ENCODE measurements around the gene SAYSD1. TPM values are rescaled to one million over a fixed set of nuclear protein-coding genes. Genes with fewer than 3 reads are reported as not detected.
"Not testable (repeated sequence)": the region's sequence is repeated elsewhere in the genome, so short reads cannot be mapped to it uniquely, and the experiment has no call there.

Gene SAYSD1, protein sequence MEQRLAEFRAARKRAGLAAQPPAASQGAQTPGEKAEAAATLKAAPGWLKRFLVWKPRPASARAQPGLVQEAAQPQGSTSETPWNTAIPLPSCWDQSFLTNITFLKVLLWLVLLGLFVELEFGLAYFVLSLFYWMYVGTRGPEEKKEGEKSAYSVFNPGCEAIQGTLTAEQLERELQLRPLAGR
- 10 to 100 TPM; 13.6 to 15.4 (median 13.9) TPM for total RNA-seq

DNA sequence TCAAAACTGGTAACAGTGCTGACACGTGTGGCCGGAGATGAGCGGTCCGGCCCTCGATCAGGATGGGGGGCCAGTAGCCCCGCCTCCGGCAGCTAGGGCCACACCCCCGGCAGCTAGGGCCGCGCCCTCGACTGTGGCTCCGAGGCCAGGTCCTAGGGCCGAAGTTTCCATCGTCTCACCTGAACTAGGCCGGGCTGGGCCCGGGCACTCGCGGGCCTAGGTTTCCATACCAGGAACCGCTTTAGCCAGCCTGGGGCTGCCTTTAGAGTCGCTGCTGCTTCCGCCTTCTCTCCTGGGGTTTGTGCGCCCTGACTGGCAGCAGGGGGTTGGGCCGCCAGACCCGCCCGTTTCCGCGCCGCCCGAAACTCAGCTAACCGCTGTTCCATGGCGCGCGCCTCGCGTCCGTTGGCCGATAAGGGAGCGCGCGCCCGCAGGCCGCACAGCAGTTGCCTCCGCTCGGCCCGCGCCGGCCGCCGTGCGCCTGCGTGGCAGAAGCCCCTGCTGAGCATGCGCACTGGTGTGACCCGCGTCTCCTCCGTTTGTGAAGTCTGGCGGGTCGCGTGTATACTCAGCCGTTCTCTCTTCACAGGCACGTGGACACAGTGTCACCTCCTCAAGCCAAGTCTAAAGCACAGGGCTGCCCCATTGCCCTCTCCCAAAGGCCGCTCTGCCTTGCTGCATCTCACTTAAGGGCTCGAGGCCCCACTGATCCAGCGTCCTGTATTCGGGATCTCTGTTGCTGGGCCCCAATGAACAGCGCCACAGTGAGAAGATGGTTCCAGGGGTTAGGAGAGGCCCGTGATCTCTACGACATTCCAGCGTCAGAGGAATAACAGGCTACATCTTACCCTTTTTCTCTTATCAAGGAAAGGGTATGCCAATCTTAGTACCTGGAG, at the start of gene SAYSD1:
TSS of gene SAYSD1 (minus strand) at position 483 of the 896 bp plus-strand sequence. CDS start at position 386, 97 bp downstream.
- peaks cover 7% of the 10 kb centered on the region for H3K36me3 Mint-ChIP-seq (ENCODE audit: insufficient read depth)

DNA sequence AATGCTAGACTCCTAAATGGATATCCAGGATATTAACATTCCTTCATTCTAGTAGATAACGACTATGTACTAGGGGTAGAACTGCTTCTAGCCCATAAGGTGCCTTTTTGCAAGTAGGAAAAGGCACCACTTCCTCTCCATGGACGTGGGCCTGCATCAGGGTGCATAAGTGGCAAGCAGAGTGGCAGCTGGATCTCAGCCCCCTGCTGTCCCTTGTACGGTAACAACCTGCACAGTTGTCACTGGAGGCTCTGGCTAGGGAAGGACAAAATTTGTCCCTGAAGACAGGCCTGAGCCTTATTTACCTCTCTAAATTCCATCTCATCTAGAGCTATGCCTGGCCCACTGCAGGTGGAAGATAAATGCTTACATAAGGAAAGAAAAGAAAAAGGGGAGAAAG, 42.5 kb upstream of the SAYSD1 start:
- Mint-ChIP-seq H3K4me3 (no peak overlapping the region), H3K36me3 (ENCODE audit: insufficient read depth) (no peaks in the 10 kb centered on the region), H3K4me1 (ENCODE audit: low read depth) (peaks cover 11% of the 10 kb centered on the region), H3K27me3 (ENCODE audit: low read depth) (no peaks in the 10 kb centered on the region), H3K9me3 (peaks cover 2% of the 10 kb centered on the region)
- no peak for DNase-seq
- ATAC-seq: no peak

More for the DNA sequence above, at the start of gene SAYSD1:
- Mint-ChIP-seq H3K27me3 (ENCODE audit: low read depth) (no peaks in the 10 kb centered on the region), H3K9me3 (no peaks in the 10 kb centered on the region), H3K4me1 (ENCODE audit: low read depth) (peaks cover 56% of the 10 kb centered on the region), H3K4me3 (peak within 1 kb of the TSS; percentile 93)
- peak; percentile 88 to 89 for ATAC-seq
- peak; percentile 90 for DNase-seq

DNA sequence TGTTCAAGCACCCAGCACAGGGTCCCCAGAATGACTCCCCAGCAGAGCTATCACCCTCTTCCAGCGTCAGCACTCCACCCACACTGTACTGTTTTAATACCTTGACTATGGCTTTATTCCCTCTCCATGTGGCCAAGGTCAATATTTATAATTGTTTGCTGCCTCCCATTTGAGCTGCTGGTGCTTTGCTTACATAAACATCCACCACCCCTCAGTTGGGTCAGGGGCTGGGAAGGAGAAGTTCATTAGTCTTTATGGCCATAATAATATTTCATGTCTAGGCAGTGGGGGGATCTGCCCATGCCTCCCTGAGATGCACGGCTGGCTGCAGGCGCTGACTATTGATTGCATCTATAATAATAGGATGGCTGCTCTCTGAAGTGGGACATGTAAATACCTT, 41.8 kb upstream of the SAYSD1 start:
- DNase-seq: no peak
- Mint-ChIP-seq H3K4me3 (no peak overlapping the region), H3K9me3 (peaks cover 2% of the 10 kb centered on the region), H3K27me3 (ENCODE audit: low read depth) (peaks cover 6% of the 10 kb centered on the region), H3K4me1 (ENCODE audit: low read depth) (peaks cover 17% of the 10 kb centered on the region), H3K36me3 (ENCODE audit: insufficient read depth) (no peaks in the 10 kb centered on the region)
- ATAC-seq: no peak

DNA sequence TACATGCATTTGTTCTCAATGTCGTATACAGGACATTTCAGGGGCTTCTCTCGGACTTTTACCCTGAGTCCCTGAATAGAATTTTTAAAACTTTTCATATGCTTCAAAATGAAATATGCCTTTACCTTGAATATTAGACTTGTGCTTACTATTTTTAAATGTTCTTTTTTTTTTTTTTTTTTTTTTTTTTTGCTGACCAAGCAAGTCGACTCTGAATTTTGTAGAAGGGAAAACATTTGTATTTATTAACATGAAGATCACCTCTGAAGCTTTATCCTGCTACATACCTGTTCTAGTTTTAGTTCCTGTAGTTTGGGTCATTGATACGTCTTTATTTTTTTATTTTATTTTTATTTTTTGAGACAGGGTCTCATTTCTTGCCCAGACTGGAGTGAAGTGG, 39.7 kb upstream of the SAYSD1 start:
- H3K4me1 Mint-ChIP-seq (ENCODE audit: low read depth): peaks cover 24% of the 10 kb centered on the region
- no peak for ATAC-seq
- no peak overlapping the region for H3K4me3 Mint-ChIP-seq
- peaks cover 2% of the 10 kb centered on the region for H3K9me3 Mint-ChIP-seq
- no peak for DNase-seq
- H3K27me3 Mint-ChIP-seq (ENCODE audit: low read depth): peaks cover 13% of the 10 kb centered on the region
- no peaks in the 10 kb centered on the region for H3K36me3 Mint-ChIP-seq (ENCODE audit: insufficient read depth)

DNA sequence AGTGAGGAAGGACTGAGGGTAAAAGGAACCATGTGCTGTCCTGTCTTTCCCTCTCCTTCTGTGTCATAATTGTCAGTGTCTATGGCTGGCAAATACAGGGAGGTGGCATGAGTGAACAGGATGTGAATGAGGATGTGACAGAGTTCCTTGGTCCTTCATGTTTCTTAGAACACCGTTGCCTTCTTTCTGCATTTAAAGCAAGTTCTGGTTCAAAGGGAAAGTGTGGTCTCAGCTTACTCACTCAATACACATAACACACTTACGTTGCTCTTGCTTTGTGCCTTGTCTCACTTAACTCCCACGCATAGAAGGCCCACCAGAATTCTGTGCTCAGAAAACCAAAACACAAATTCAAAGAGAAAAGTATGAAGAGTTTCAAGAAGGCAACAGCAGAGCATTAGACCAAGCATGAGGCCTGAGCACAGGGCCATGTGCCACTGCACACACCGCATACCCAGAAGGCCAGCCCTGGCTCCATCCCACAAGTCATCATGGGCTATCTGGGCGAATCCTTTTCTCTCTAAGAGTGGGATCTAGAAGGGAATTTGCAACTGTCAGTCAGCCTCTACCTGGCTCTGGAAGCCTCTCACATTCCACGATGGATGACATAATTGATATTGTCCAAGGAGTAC, 38.9 kb upstream of the SAYSD1 start:
- no peak overlapping the region for H3K4me3 Mint-ChIP-seq
- H3K36me3 Mint-ChIP-seq (ENCODE audit: insufficient read depth): no peaks in the 10 kb centered on the region
- peaks cover 15% of the 10 kb centered on the region for H3K27me3 Mint-ChIP-seq (ENCODE audit: low read depth)
- ATAC-seq: peak; percentile 93 to 96
- DNase-seq: no peak
- peaks cover 24% of the 10 kb centered on the region for H3K4me1 Mint-ChIP-seq (ENCODE audit: low read depth)
- no peaks in the 10 kb centered on the region for H3K9me3 Mint-ChIP-seq

GRCh38 chr6:39152262-39152661, 37.3 kb upstream of the SAYSD1 start:
- H3K27me3 Mint-ChIP-seq (ENCODE audit: low read depth): peaks cover 28% of the 10 kb centered on the region
- peaks cover 24% of the 10 kb centered on the region for H3K4me1 Mint-ChIP-seq (ENCODE audit: low read depth)
- H3K4me3 Mint-ChIP-seq: no peak overlapping the region
- H3K36me3 Mint-ChIP-seq (ENCODE audit: insufficient read depth): no peaks in the 10 kb centered on the region
- no peaks in the 10 kb centered on the region for H3K9me3 Mint-ChIP-seq
- ATAC-seq (no peak), DNase-seq (no peak)

- no peak for ATAC-seq
- H3K4me3 Mint-ChIP-seq: no peak overlapping the region
These were observed 36.2 kb upstream of the SAYSD1 start for GRCh38 chr6:39151211-39151610.

DNA sequence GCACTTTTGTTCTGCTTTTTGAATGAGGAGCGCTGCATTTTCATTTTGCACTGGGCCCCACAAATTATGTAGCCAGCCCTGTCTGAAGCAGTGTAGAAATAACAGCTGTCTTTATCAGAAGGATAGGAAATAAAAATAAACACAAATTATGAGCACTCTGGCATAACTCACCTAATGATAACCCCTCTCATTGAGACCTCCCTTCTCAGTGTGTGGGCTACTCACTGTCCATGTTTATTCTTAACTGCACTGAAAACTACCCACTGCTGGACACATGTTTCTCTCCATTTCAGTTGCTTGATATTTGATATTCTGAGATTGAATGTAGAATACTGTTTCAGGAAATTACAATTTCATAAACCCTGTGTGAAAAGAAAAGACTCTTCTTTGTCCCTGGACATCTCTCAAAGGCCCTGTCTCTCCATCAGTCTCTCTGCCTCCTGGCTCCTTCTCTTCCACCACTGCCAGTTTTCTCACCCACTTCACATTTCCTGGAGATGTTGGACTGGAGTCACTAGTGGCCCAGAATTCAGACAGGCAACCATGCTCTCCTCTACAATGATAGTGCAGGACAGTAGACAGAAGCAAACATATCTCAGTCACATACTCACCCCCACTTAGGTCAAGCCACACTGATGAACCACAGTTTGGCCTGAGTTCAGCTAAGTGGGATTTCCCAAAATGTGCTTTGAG, 29.6 kb upstream of the SAYSD1 start:
- H3K36me3 Mint-ChIP-seq (ENCODE audit: insufficient read depth): peaks cover 2% of the 10 kb centered on the region

More at GRCh38 chr6:39151211-39151610, 36.2 kb upstream of the SAYSD1 start:
- no peaks in the 10 kb centered on the region for H3K9me3 Mint-ChIP-seq
- peaks cover 24% of the 10 kb centered on the region for H3K4me1 Mint-ChIP-seq (ENCODE audit: low read depth)
- no peak for DNase-seq
- H3K36me3 Mint-ChIP-seq (ENCODE audit: insufficient read depth): no peaks in the 10 kb centered on the region
- H3K27me3 Mint-ChIP-seq (ENCODE audit: low read depth): peaks cover 28% of the 10 kb centered on the region

GRCh38 chr6:39143238-39143930, 28.4 kb upstream of the SAYSD1 start:
- peaks cover 11% of the 10 kb centered on the region for H3K27me3 Mint-ChIP-seq (ENCODE audit: low read depth)
- peaks cover 8% of the 10 kb centered on the region for H3K9me3 Mint-ChIP-seq
- peaks cover 15% of the 10 kb centered on the region for H3K4me1 Mint-ChIP-seq (ENCODE audit: low read depth)
- DNase-seq (peak; percentile 33), ATAC-seq (no peak)
- peak overlapping the region; percentile 37 for H3K4me3 Mint-ChIP-seq
- H3K36me3 Mint-ChIP-seq (ENCODE audit: insufficient read depth): peaks cover 2% of the 10 kb centered on the region

More for the DNA sequence above, 29.6 kb upstream of the SAYSD1 start:
- no peak for ATAC-seq
- Mint-ChIP-seq H3K4me1 (ENCODE audit: low read depth) (peaks cover 15% of the 10 kb centered on the region), H3K27me3 (ENCODE audit: low read depth) (peaks cover 15% of the 10 kb centered on the region), H3K4me3 (no peak overlapping the region), H3K9me3 (peaks cover 3% of the 10 kb centered on the region)
- no peak for DNase-seq

DNA sequence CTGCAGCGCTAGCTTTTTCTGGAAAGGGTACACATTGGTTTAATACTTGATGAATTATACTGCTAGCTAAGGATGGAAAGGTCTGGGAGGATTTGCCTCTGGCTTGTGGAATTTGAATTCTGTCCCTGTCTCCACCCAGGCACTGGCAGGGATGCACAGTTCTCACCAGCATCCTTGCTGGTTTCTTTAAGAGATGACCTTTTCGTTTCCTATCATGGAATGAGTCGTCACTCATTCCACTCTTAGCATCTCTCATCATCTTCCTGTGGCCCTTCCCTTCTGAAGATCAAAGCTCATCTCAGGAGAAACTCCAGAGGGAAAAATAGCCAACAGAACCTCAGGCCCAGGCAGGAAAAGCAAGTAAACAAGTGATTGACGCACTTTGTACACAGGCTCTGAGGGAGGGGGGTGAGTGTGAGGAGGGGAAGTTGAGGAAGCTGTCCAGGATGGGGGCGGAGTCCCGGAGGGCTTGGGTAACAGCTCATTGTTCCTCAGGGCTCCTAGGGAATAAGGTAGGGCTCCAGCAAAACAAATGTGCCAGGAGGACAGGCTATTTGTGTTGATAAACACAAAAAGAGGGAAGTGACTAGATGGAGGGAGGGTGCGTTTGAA, 25.7 kb upstream of the SAYSD1 start:
- ATAC-seq (no peak), DNase-seq (no peak)
- Mint-ChIP-seq H3K4me1 (ENCODE audit: low read depth) (peaks cover 15% of the 10 kb centered on the region), H3K9me3 (peaks cover 13% of the 10 kb centered on the region), H3K4me3 (no peak overlapping the region), H3K27me3 (ENCODE audit: low read depth) (peaks cover 5% of the 10 kb centered on the region), H3K36me3 (ENCODE audit: insufficient read depth) (peaks cover 2% of the 10 kb centered on the region)

DNA sequence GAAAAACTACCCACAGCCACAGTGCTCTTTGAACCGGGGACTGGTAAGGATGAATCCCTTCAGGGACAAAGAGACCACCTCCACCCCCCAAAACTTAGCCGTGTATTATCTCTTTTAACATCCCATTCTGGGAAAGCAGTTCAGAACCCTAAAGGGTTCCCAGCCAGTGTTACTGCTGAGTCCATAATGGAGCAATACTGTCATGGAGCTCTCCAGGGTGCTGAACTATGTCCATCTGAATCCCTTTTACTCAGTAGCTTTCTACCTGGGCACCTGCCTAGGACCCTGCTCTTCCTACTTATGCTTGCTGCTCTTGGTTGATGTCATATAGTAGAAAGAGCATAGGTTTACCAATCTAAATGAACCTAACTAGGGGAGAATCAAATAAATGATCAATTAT, 22.3 kb upstream of the SAYSD1 start:
- ATAC-seq (no peak), DNase-seq (no peak)
- no peaks in the 10 kb centered on the region for H3K36me3 Mint-ChIP-seq (ENCODE audit: insufficient read depth)
- peaks cover 10% of the 10 kb centered on the region for H3K9me3 Mint-ChIP-seq
- H3K4me1 Mint-ChIP-seq (ENCODE audit: low read depth): no peaks in the 10 kb centered on the region
- peaks cover 5% of the 10 kb centered on the region for H3K27me3 Mint-ChIP-seq (ENCODE audit: low read depth)
- H3K4me3 Mint-ChIP-seq: no peak overlapping the region

DNA sequence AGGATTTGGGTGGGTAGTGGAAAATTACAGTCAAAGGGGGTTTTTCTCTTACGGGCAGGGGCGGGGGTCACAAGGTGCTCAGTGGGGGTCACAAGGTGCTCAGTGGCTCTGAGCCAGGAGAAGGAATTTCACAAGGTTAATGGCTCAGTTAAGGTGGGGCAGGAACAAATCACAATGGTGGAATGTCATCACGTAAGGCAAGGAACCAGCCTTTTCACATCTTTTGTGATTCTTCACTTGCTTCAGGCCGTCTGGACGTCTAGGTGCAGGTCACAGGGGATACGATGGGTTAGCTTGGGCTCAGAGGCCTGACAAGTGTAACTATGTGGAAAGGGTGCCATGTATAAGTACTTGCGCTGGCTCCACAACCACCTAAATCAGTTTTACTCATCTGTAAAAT, 21.2 kb upstream of the SAYSD1 start:
- H3K4me1 Mint-ChIP-seq (ENCODE audit: low read depth); H3K27me3 Mint-ChIP-seq (ENCODE audit: low read depth); DNase-seq; H3K9me3 Mint-ChIP-seq; H3K36me3 Mint-ChIP-seq (ENCODE audit: insufficient read depth); H3K4me3 Mint-ChIP-seq; ATAC-seq: not testable (repeated sequence)

DNA sequence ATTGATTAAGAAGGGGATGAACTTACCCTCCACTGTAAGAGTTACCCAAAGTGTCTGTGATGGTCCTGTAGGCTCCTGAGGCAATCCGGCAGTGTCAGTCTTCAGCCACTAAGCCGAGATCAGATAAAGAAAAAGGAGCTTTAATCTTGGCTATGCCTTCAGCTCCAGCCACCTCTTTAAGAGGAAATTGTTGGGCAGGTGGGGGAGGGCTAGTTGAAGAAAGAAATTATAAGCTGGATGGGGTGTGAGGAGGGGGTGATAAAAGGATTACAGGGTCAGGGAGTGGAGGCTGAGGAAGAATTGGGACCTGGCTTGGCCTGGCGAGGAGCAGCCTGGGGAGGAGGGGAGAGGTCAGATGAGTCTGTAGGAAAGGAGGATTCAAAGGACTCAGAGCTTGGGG, 19.8 kb upstream of the SAYSD1 start:
- not testable (repeated sequence) for H3K9me3 Mint-ChIP-seq; H3K27me3 Mint-ChIP-seq (ENCODE audit: low read depth); ATAC-seq; H3K36me3 Mint-ChIP-seq (ENCODE audit: insufficient read depth); H3K4me3 Mint-ChIP-seq; DNase-seq; H3K4me1 Mint-ChIP-seq (ENCODE audit: low read depth)
